A549 (cell line): ENCODE results near the gene SLC9A9. TPM values are rescaled to one million over a fixed set of nuclear protein-coding genes. Genes with fewer than 3 reads are reported as not detected.

Source experiments
- ATAC-seq, 2 experiments: fragments of 200-7000 bp in 1 of 2; fragments of >200 bp in 1 of 2; cut with Nextera tagmentation in 1 of 2; cut with Tn5 transposase in 1 of 2; 3 replicates each; pipeline versions ENCODE4 v1.8.0 to v1.9.1; 2018 to 2020; ENCODE audit warnings: mild to moderate bottlenecking in 1 of 2, moderate library complexity in 1 of 2
- CTCF ChIA-PET: fragments of 300-600 bp; sonication (Branson Sonifier 250); formaldehyde crosslinking; extraction: SDS; loops from one replicate; lab custom pipeline; 2021; ENCODE audit warnings: antibody characterized with exemption, inconsistent platforms; lab: Yijun Ruan, JAX
- POLR2A ChIA-PET: fragments of 350-600 bp; formaldehyde crosslinking; extraction: SDS; loops from one replicate; lab custom pipeline; 2021; ENCODE audit warnings: antibody characterized with exemption, inconsistent platforms; lab: Yijun Ruan, JAX
- DNase-seq, 2 experiments: peaks; one replicate each; pipeline versions ENCODE4 v3.0.0 to v3.0.0-alpha.2; 2011 to 2016; ENCODE audit warnings: low read depth in 1 of 2, low spot score in 1 of 2
- FAIRE-seq: peaks from 2 replicates; lab custom pipeline; 2011; peaks lifted over from hg19 to GRCh38; lab: Jason Lieb, UNC
- H3K27ac ChIP-seq, 2 experiments: fragments of >200 bp; sonication (Bioruptor Twin); formaldehyde crosslinking; 3 replicates each; pipeline ENCODE4 v1.5.1; 2016 to 2017
- H3K4me1 ChIP-seq: fragments of >200 bp; sonication (Bioruptor Twin); formaldehyde crosslinking; 3 replicates; pipeline ENCODE4 v1.6.1; 2016
- H3K4me2 ChIP-seq: fragments of >200 bp; sonication (Bioruptor Twin); formaldehyde crosslinking; 3 replicates; pipeline ENCODE4 v1.6.1; 2016
- H3K4me3 ChIP-seq: fragments of >200 bp; sonication (Bioruptor Twin); formaldehyde crosslinking; 3 replicates; pipeline ENCODE4 v1.5.1; 2016
- H3K9me3 ChIP-seq: fragments of >200 bp; sonication (Bioruptor Twin); formaldehyde crosslinking; 3 replicates; pipeline ENCODE4 v1.6.1; 2016
- CEBPB ChIP-seq, 2 experiments: fragments of >200 bp in 1 of 2; sonication (Bioruptor Twin) in 1 of 2; formaldehyde crosslinking in 1 of 2; IDR thresholded peaks; 2 replicates each; pipeline ENCODE4 v1.6.1; 2012 to 2016
- CHD4 ChIP-seq: fragments of 200-600 bp; sonication (generic); IDR thresholded peaks from 2 replicates; pipeline ENCODE4 v1.6.1; 2016; ENCODE audit warnings: antibody characterized with exemption, mild to moderate bottlenecking, borderline replicate concordance
- CTCF ChIP-seq: fragments of >200 bp; sonication (Bioruptor Twin); formaldehyde crosslinking; IDR thresholded peaks from 3 replicates; pipeline ENCODE4 v1.5.1; 2016
- EHMT2 ChIP-seq: fragments of 200-600 bp; sonication (generic); IDR thresholded peaks from 2 replicates; pipeline ENCODE4 v1.6.1; 2016; ENCODE audit warnings: antibody characterized with exemption, low read depth, mild to moderate bottlenecking, moderate library complexity
- ELK1 ChIP-seq: fragments of 150-350 bp; IDR thresholded peaks from 2 replicates; pipeline ENCODE4 v1.6.1; 2014; ENCODE audit warnings: low read depth, mild to moderate bottlenecking, low read length
- EP300 ChIP-seq, 2 experiments: fragments of >200 bp; sonication (Bioruptor Twin); formaldehyde crosslinking; IDR thresholded peaks; 2 replicates in 1 of 2; 3 replicates in 1 of 2; pipeline ENCODE4 v1.6.1; 2016 to 2017
- ESRRA ChIP-seq: fragments of 150-350 bp; IDR thresholded peaks from 2 replicates; pipeline ENCODE4 v1.6.1; 2014; ENCODE audit warnings: mild to moderate bottlenecking, low read length, borderline replicate concordance
- HDAC2 ChIP-seq: fragments of 200-600 bp; sonication (generic); IDR thresholded peaks from 2 replicates; pipeline ENCODE4 v1.6.1; 2016
- HEYL ChIP-seq: fragments of 250-450 bp; sonication (Bioruptor Pico); IDR thresholded peaks from 2 replicates; pipeline ENCODE4 v1.8.0; 2021; ENCODE audit warnings: mild to moderate bottlenecking, moderate library complexity
- HOXB13 ChIP-seq: fragments of 250-450 bp; sonication (Bioruptor Pico); IDR thresholded peaks from 2 replicates; pipeline ENCODE4 v1.5.0; 2020; ENCODE audit warnings: low read depth, mild to moderate bottlenecking, moderate library complexity
- HOXB5 ChIP-seq: fragments of 250-450 bp; sonication (Bioruptor Pico); IDR thresholded peaks from 2 replicates; pipeline ENCODE4 v1.5.0; 2020; ENCODE audit warnings: mild to moderate bottlenecking, moderate library complexity
- JUNB ChIP-seq: fragments of >200 bp; sonication (Bioruptor Twin); formaldehyde crosslinking; IDR thresholded peaks from 2 replicates; pipeline ENCODE4 v1.6.1; 2016
- KDM1A ChIP-seq: fragments of 200-600 bp; sonication (generic); IDR thresholded peaks from 2 replicates; pipeline ENCODE4 v1.6.1; 2016; ENCODE audit warnings: low read depth, mild to moderate bottlenecking
- MAFK ChIP-seq: fragments of 450-650 bp; IDR thresholded peaks from 2 replicates; pipeline ENCODE4 v1.6.1; 2014; ENCODE audit not compliant: partially characterized antibody
- MAX ChIP-seq: IDR thresholded peaks from 2 replicates; pipeline ENCODE4 v1.6.1; 2012
- MAZ ChIP-seq: fragments of 150-350 bp; IDR thresholded peaks from 2 replicates; pipeline ENCODE4 v1.6.1; 2014; ENCODE audit warnings: antibody characterized with exemption, low read depth, low read length, borderline replicate concordance
- NPAS2 ChIP-seq: fragments of 250-450 bp; sonication (Bioruptor Pico); IDR thresholded peaks from 2 replicates; pipeline ENCODE4 v1.8.0; 2022; ENCODE audit warnings: mild to moderate bottlenecking, moderate library complexity, borderline replicate concordance
- REST ChIP-seq: fragments of 200-600 bp; sonication (generic); IDR thresholded peaks from 2 replicates; pipeline ENCODE4 v1.6.1; 2016; ENCODE audit warnings: antibody characterized with exemption, mild to moderate bottlenecking, moderate library complexity
- RNF2 ChIP-seq: fragments of 200-600 bp; sonication (generic); IDR thresholded peaks from 2 replicates; pipeline ENCODE4 v1.6.1; 2016; ENCODE audit warnings: low read depth, mild to moderate bottlenecking, antibody characterized with exemption, moderate library complexity, borderline replicate concordance
- SMC3 ChIP-seq: fragments of >200 bp; sonication (Bioruptor Twin); formaldehyde crosslinking; IDR thresholded peaks from 3 replicates; pipeline ENCODE4 v1.6.1; 2018; ENCODE audit warnings: inconsistent platforms
- SREBF2 ChIP-seq: fragments of 450-650 bp; IDR thresholded peaks from 2 replicates; pipeline ENCODE4 v1.6.1; 2014; ENCODE audit warnings: mild to moderate bottlenecking, moderate library complexity
- ZFP36 ChIP-seq: fragments of 450-650 bp; IDR thresholded peaks from 2 replicates; pipeline ENCODE4 v1.6.1; 2014; ENCODE audit warnings: borderline replicate concordance; ENCODE audit not compliant: partially characterized antibody
- WGBS: methylation state at CpG from one replicate; pipeline ENCODE4 v1.1.6; 2017; ENCODE audit errors: missing lambda C conversion rate; 5-methylcytosine and 5-hydroxymethylcytosine counted together
- polyA plus RNA-seq, 4 experiments: library from polyadenylated mRNA; depleted of rRNA in 3 of 4; stranded (reverse); fragments of >200 nt; fragmentation: RNase III in 1 of 4; extraction: RNeasy Plus Mini Kit Qiagen cat#74134 plus additional on column Dnase treatment in 1 of 4; gene quantifications; 2 replicates in 3 of 4; 3 replicates in 1 of 4; pipeline ENCODE4 v1.2.3, GENCODE V29; 2011 to 2017

Gene SLC9A9
- polyA plus RNA-seq, 2 of the 4 experiments (the other 2 are of a cell fraction) = 0.10 to 0.32 TPM

- ATAC-seq (no peak), DNase-seq (no peak), FAIRE-seq (no peak)
- H3K9me3 ChIP-seq = no peaks in the 10 kb centered on the region
- H3K4me2 ChIP-seq = no peak overlapping the region
- H3K4me3 ChIP-seq = no peak overlapping the region
- TF ChIP-seq ZFP36 = no peak
- TF ChIP-seq RNF2 = no peak
- no peak for TF ChIP-seq CTCF
- TF ChIP-seq HOXB5 = no peak
- no peak for TF ChIP-seq HOXB13 (CRISPR knock-in tag)
- no peak for TF ChIP-seq JUNB
- TF ChIP-seq HEYL = no peak
- TF ChIP-seq KDM1A = no peak
- TF ChIP-seq EP300 (IDR thresholded peaks at IDR 0.05) = no peak
- ChIA-PET POLR2A (no interaction called here), CTCF (no interaction called here)
- 11% methylated on average over 1 of the region's 1 CpG for WGBS
- H3K27ac ChIP-seq = no peak overlapping the region
- H3K4me1 ChIP-seq = no peaks in the 10 kb centered on the region
Observed at GRCh38 chr3:143354342-143354741, 493.9 kb downstream of the SLC9A9 start.

GRCh38 chr3:143352850-143353550, 495.3 kb downstream of the SLC9A9 start:
- FAIRE-seq = no peak
- CTCF ChIA-PET = interaction anchor here (0.6 kb wide), 1 partner anchor 406 kb away, joined by 3 read pairs; no protein-coding TSS in a partner anchor

More at GRCh38 chr3:143352850-143353550, 495.3 kb downstream of the SLC9A9 start:
- H3K4me3 ChIP-seq = no peak overlapping the region
- no peak overlapping the region for H3K4me2 ChIP-seq
- POLR2A ChIA-PET = no interaction called here
- H3K4me1 ChIP-seq = no peaks in the 10 kb centered on the region
- no peak for TF ChIP-seq CHD4
- no peak for TF ChIP-seq SMC3
- no peak for TF ChIP-seq ESRRA
- no peak for TF ChIP-seq CEBPB (IDR thresholded peaks at IDR 0.05)
- TF ChIP-seq MAX = no peak
- TF ChIP-seq HDAC2 = no peak
- TF ChIP-seq ELK1 = no peak
- TF ChIP-seq EHMT2 = no peak
- no peak for TF ChIP-seq MAFK
- no peak for TF ChIP-seq NPAS2 (CRISPR knock-in tag)
- no peak for TF ChIP-seq MAZ
- no peak for TF ChIP-seq REST
- TF ChIP-seq RNF2 = no peak
- no peak for TF ChIP-seq SREBF2
- TF ChIP-seq, all 56 proteins: peak for 0
- DNase-seq (no peak), ATAC-seq (no peak)
- Histone ChIP-seq H3K27ac (no peak overlapping the region), H3K9me3 (no peaks in the 10 kb centered on the region)
- WGBS = 36% methylated on average over 6 of the region's 6 CpGs
